ENCODE data around the gene TPST1.
"Not testable (repeated sequence)": the region's sequence is repeated elsewhere in the genome, so short reads cannot be mapped to it uniquely, and the experiment has no call there.

Gene TPST1

GRCh38 chr7:66344166-66344565 lies 139.0 kb downstream of the TPST1 start:
- no peak for DNase-seq

- DNase-seq: no peak
Observed at GRCh38 chr7:66348531-66348930, 143.4 kb downstream of the TPST1 start.

GRCh38 chr7:66348959-66349358 lies 143.8 kb downstream of the TPST1 start:
- DNase-seq: no peak

- DNase-seq: no peak
Observed at GRCh38 chr7:66352071-66352470, 146.9 kb downstream of the TPST1 start.

- no peak for DNase-seq
Observed at GRCh38 chr7:66353547-66353946, 148.4 kb downstream of the TPST1 start.

GRCh38 chr7:66355756-66356155 lies 150.6 kb downstream of the TPST1 start:
- DNase-seq: no peak

GRCh38 chr7:66356277-66356721 lies 151.2 kb downstream of the TPST1 start:
- DNase-seq: no peak

- DNase-seq: no peak
Observed at GRCh38 chr7:66357087-66357486, 152.0 kb downstream of the TPST1 start.

GRCh38 chr7:66359656-66360211 lies 154.6 kb downstream of the TPST1 start:
- DNase-seq: peak; percentile 38

GRCh38 chr7:66362136-66362535 lies 157.0 kb downstream of the TPST1 start:
- no peak for DNase-seq

GRCh38 chr7:66363635-66364034 lies 158.5 kb downstream of the TPST1 start:
- DNase-seq: no peak

- not testable (repeated sequence) for DNase-seq
Observed at GRCh38 chr7:66365031-66365430, 159.9 kb downstream of the TPST1 start.

- no peak for DNase-seq
Observed at GRCh38 chr7:66371096-66371824, 166.1 kb downstream of the TPST1 start.

GRCh38 chr7:66374141-66374840 lies 169.2 kb downstream of the TPST1 start:
- DNase-seq: not testable (repeated sequence)

- DNase-seq: no peak
Observed at GRCh38 chr7:66376264-66376945, 171.3 kb downstream of the TPST1 start.

- DNase-seq: no peak
Observed at GRCh38 chr7:66377045-66377444, 171.9 kb downstream of the TPST1 start.

- DNase-seq: no peak
Observed at GRCh38 chr7:66377714-66378113, 172.6 kb downstream of the TPST1 start.

GRCh38 chr7:66379542-66380160 lies 174.5 kb downstream of the TPST1 start:
- DNase-seq: no peak

- DNase-seq: no peak
Observed at GRCh38 chr7:66380272-66380888, 175.2 kb downstream of the TPST1 start.

GRCh38 chr7:66382182-66382923 lies 177.2 kb downstream of the TPST1 start:
- DNase-seq: not testable (repeated sequence)

- not testable (repeated sequence) for DNase-seq
Observed at GRCh38 chr7:66385191-66385905, 180.2 kb downstream of the TPST1 start.
